Uterus (tissue), 4 donors: ENCODE data around the gene ZNF548. TPM values are rescaled to one million over a fixed set of nuclear protein-coding genes. Genes with fewer than 3 reads are reported as not detected.
A peak's percentile ranks its signal among the peaks of the same experiment; 100 is the strongest.

Experiments
- DNase-seq, 2 donors: peaks; one replicate each; pipeline ENCODE4 v3.0.0-alpha.2; 2019 to 2020
- H3K27ac ChIP-seq, 2 donors: fragments of 200-600 bp; sonication (generic); 1 replicate in 1 of 2; 2 replicates in 1 of 2; pipeline ENCODE4 v1.5.1; 2016 to 2018
- H3K27me3 ChIP-seq, 2 donors: fragments of 200-600 bp; sonication (generic); one replicate each; pipeline ENCODE4 v1.5.1; 2018 to 2019; ENCODE audit warnings: control low read depth in 1 of 2
- H3K36me3 ChIP-seq, 2 donors: fragments of 200-600 bp; sonication (generic); one replicate each; pipeline ENCODE4 v1.5.1; 2019; ENCODE audit warnings: control low read depth in 1 of 2
- H3K4me1 ChIP-seq, 2 donors: fragments of 200-600 bp; sonication (generic); one replicate each; pipeline ENCODE4 v1.5.1; 2018 to 2019; ENCODE audit warnings: control low read depth in 1 of 2
- H3K4me3 ChIP-seq, 2 donors: fragments of 200-600 bp; sonication (generic); 1 replicate in 1 of 2; 2 replicates in 1 of 2; pipeline ENCODE4 v1.5.1; 2018 to 2019; ENCODE audit warnings: mild to moderate bottlenecking in 1 of 2
- H3K9me3 ChIP-seq, 2 donors: fragments of 200-600 bp; sonication (generic); one replicate each; pipeline ENCODE4 v1.5.1; 2019; ENCODE audit warnings: control low read depth in 1 of 2
- CTCF ChIP-seq, 4 experiments: fragments of 200-600 bp in 2 of 4; fragments of 450-650 bp in 2 of 4; sonication (generic) in 2 of 4; IDR thresholded peaks; one replicate each; pipeline ENCODE4 v1.5.1; 2016 to 2019; ENCODE audit warnings: antibody characterized with exemption in 4 of 4, mild to moderate bottlenecking in 2 of 4, moderate library complexity in 1 of 4
- POLR2A ChIP-seq, 2 donors: fragments of 450-650 bp; IDR thresholded peaks; one replicate each; pipeline ENCODE4 v1.6.1; 2016; ENCODE audit warnings: antibody characterized with exemption in 2 of 2, mild to moderate bottlenecking in 1 of 2, moderate library complexity in 1 of 2
- intact Hi-C: fragments of 100-400 bp; cut with DNase I; formaldehyde crosslinking; loops from one replicate; pipeline ENCODE4 v1.15.1; 2023; ENCODE audit warnings: low total_unique reads
- total RNA-seq, 4 donors: library from RNA; depleted of rRNA in 3 of 4; stranded (reverse); fragments of >200 nt in 3 of 4; gene quantifications; one replicate each; pipeline versions ENCODE4 v1.1.0 to v1.2.4, GENCODE V29; 2014 to 2023
- donor health status: DM: yes; HTN: yes; CAD: no.

ZNF548 gene
- total RNA-seq, 4 donors from 2014 or later: 12.6 to 77.9 (median 53.1) TPM

- intact Hi-C loops: no loop called here
- peaks cover 0 to 47% of the 10 kb centered on the region in 2 donors for H3K9me3 ChIP-seq
- H3K27ac ChIP-seq: peak overlapping the region; percentile 32 to 37
- no peaks in the 10 kb centered on the region for H3K27me3 ChIP-seq
- TF ChIP-seq CTCF (IDR thresholded peaks at IDR 0.05) (no peak), POLR2A (IDR thresholded peaks at IDR 0.05) (no peak)
- H3K36me3 ChIP-seq: no peaks in the 10 kb centered on the region
- DNase-seq: no peak
- H3K4me1 ChIP-seq: peaks cover 0 to 4% of the 10 kb centered on the region in 2 donors
- peak overlapping the region; percentile 66 to 77 for H3K4me3 ChIP-seq
Measured at GRCh38 chr19:57351867-57352266, 37.8 kb upstream of the ZNF548 start.

- Histone ChIP-seq H3K9me3 (peaks cover 0 to 81% of the 10 kb centered on the region in 2 donors), H3K4me3 (no peak overlapping the region), H3K27ac (no peak overlapping the region), H3K4me1 (peaks cover 0 to 4% of the 10 kb centered on the region in 2 donors), H3K36me3 (no peaks in the 10 kb centered on the region), H3K27me3 (no peaks in the 10 kb centered on the region)
- TF ChIP-seq POLR2A (IDR thresholded peaks at IDR 0.05): no peak
- no peak for TF ChIP-seq CTCF (IDR thresholded peaks at IDR 0.05)
- intact Hi-C loops: no loop called here
- no peak for DNase-seq
Measured at GRCh38 chr19:57355916-57356315, 33.7 kb upstream of the ZNF548 start.

- Histone ChIP-seq H3K27ac (no peak overlapping the region), H3K4me3 (no peak overlapping the region), H3K9me3 (peaks cover 0 to 77% of the 10 kb centered on the region in 2 donors), H3K4me1 (no peaks in the 10 kb centered on the region), H3K27me3 (no peaks in the 10 kb centered on the region), H3K36me3 (no peaks in the 10 kb centered on the region)
- DNase-seq: no peak
- intact Hi-C loops: no loop called here
- TF ChIP-seq POLR2A (IDR thresholded peaks at IDR 0.05) (no peak), CTCF (IDR thresholded peaks at IDR 0.05) (no peak)
Measured at GRCh38 chr19:57357406-57357805, 32.2 kb upstream of the ZNF548 start.

- no peak for DNase-seq
- intact Hi-C loops: no loop called here
Measured at GRCh38 chr19:57359300-57359699, 30.4 kb upstream of the ZNF548 start.

GRCh38 chr19:57362419-57362818 is 27.2 kb upstream of the ZNF548 start:
- Histone ChIP-seq H3K27me3 (no peaks in the 10 kb centered on the region), H3K9me3 (peaks cover 0 to 42% of the 10 kb centered on the region in 2 donors), H3K36me3 (no peaks in the 10 kb centered on the region), H3K27ac (peak overlapping the region; percentile 81 to 97), H3K4me3 (no peak overlapping the region), H3K4me1 (no peaks in the 10 kb centered on the region)
- no peak for TF ChIP-seq POLR2A (IDR thresholded peaks at IDR 0.05)
- no peak for TF ChIP-seq CTCF (IDR thresholded peaks at IDR 0.05)
- intact Hi-C loops: no loop called here
- no peak for DNase-seq

More at GRCh38 chr19:57359300-57359699, 30.4 kb upstream of the ZNF548 start:
- Histone ChIP-seq H3K4me3 (no peak overlapping the region), H3K36me3 (no peaks in the 10 kb centered on the region), H3K27ac (no peak overlapping the region), H3K27me3 (no peaks in the 10 kb centered on the region), H3K9me3 (peaks cover 0 to 60% of the 10 kb centered on the region in 2 donors), H3K4me1 (no peaks in the 10 kb centered on the region)
- TF ChIP-seq CTCF (IDR thresholded peaks at IDR 0.05) (no peak), POLR2A (IDR thresholded peaks at IDR 0.05) (no peak)
